Activated naive CD8-positive, alpha-beta T cell treated with anti-CD3 and anti-CD28 coated beads, Interleukin-2, amount 50 U/mL, for 16 hours (primary cell): ENCODE data around the gene PYCARD.
"Not testable (repeated sequence)": the region's sequence is repeated elsewhere in the genome, so short reads cannot be mapped to it uniquely, and the experiment has no call there.

Source experiments
- DNase-seq: peaks from one replicate; pipeline ENCODE4 v3.0.0-alpha.2; 2020; ENCODE audit warnings: low read depth, low spot score

PYCARD gene

GRCh38 chr16:31202414-31203375, at the start of gene PYCARD:
PYCARD (minus strand) TSS chr16:31202760; CDS start chr16:31202690, 70 bp downstream.
- DNase-seq = no peak

- no peak for DNase-seq
Observed at GRCh38 chr16:31251435-31251834, 48.9 kb upstream of the PYCARD start.

GRCh38 chr16:31250782-31251384, 48.3 kb upstream of the PYCARD start:
- no peak for DNase-seq

- no peak for DNase-seq
Observed at GRCh38 chr16:31248344-31248743, 45.8 kb upstream of the PYCARD start.

GRCh38 chr16:31246296-31246695, 43.7 kb upstream of the PYCARD start:
- DNase-seq = no peak

- DNase-seq = not testable (repeated sequence)
Observed at GRCh38 chr16:31245598-31245997, 43.0 kb upstream of the PYCARD start.

GRCh38 chr16:31243734-31244670, 41.4 kb upstream of the PYCARD start:
- DNase-seq = no peak

- no peak for DNase-seq
Observed at GRCh38 chr16:31242206-31242605, 39.6 kb upstream of the PYCARD start.

GRCh38 chr16:31238041-31238440, 35.5 kb upstream of the PYCARD start:
- DNase-seq = no peak

- DNase-seq = no peak
Observed at GRCh38 chr16:31229501-31229900, 26.9 kb upstream of the PYCARD start.

- no peak for DNase-seq
Observed at GRCh38 chr16:31228206-31228605, 25.6 kb upstream of the PYCARD start.

GRCh38 chr16:31225193-31225592, 22.6 kb upstream of the PYCARD start:
- no peak for DNase-seq

- DNase-seq = no peak
Observed at GRCh38 chr16:31224092-31224955, 21.8 kb upstream of the PYCARD start.

GRCh38 chr16:31223044-31223443, 20.5 kb upstream of the PYCARD start:
- no peak for DNase-seq

- no peak for DNase-seq
Observed at GRCh38 chr16:31221357-31222160, 19.0 kb upstream of the PYCARD start.

- DNase-seq = no peak
Observed at GRCh38 chr16:31219154-31219741, 16.7 kb upstream of the PYCARD start.

- DNase-seq = no peak
Observed at GRCh38 chr16:31217136-31217530, 14.6 kb upstream of the PYCARD start.

GRCh38 chr16:31216422-31217135, 14.0 kb upstream of the PYCARD start, which contains the start of gene PYDC1:
PYDC1 (minus strand) TSS chr16:31217135; CDS start chr16:31217028, 107 bp downstream.
- no peak for DNase-seq
